Uterus (tissue), 4 donors: Measurements from ENCODE around the gene EML6. TPM values are rescaled to one million over a fixed set of nuclear protein-coding genes. Genes with fewer than 3 reads are reported as not detected.

Source experiments
- DNase-seq, 2 donors: peaks; one replicate each; pipeline ENCODE4 v3.0.0-alpha.2; 2019 to 2020
- H3K27ac ChIP-seq, 2 donors: fragments of 200-600 bp; sonication (generic); 1 replicate in 1 of 2; 2 replicates in 1 of 2; pipeline ENCODE4 v1.5.1; 2016 to 2018
- H3K27me3 ChIP-seq, 2 donors: fragments of 200-600 bp; sonication (generic); one replicate each; pipeline ENCODE4 v1.5.1; 2018 to 2019; ENCODE audit warnings: control low read depth in 1 of 2
- H3K36me3 ChIP-seq, 2 donors: fragments of 200-600 bp; sonication (generic); one replicate each; pipeline ENCODE4 v1.5.1; 2019; ENCODE audit warnings: control low read depth in 1 of 2
- H3K4me1 ChIP-seq, 2 donors: fragments of 200-600 bp; sonication (generic); one replicate each; pipeline ENCODE4 v1.5.1; 2018 to 2019; ENCODE audit warnings: control low read depth in 1 of 2
- H3K4me3 ChIP-seq, 2 donors: fragments of 200-600 bp; sonication (generic); 1 replicate in 1 of 2; 2 replicates in 1 of 2; pipeline ENCODE4 v1.5.1; 2018 to 2019; ENCODE audit warnings: mild to moderate bottlenecking in 1 of 2
- H3K9me3 ChIP-seq, 2 donors: fragments of 200-600 bp; sonication (generic); one replicate each; pipeline ENCODE4 v1.5.1; 2019; ENCODE audit warnings: control low read depth in 1 of 2
- POLR2A ChIP-seq, 2 donors: fragments of 450-650 bp; IDR thresholded peaks; one replicate each; pipeline ENCODE4 v1.6.1; 2016; ENCODE audit warnings: antibody characterized with exemption in 2 of 2, mild to moderate bottlenecking in 1 of 2, moderate library complexity in 1 of 2
- intact Hi-C: fragments of 100-400 bp; cut with DNase I; formaldehyde crosslinking; loops from one replicate; pipeline ENCODE4 v1.15.1; 2023; ENCODE audit warnings: low total_unique reads
- total RNA-seq, 4 donors: library from RNA; depleted of rRNA in 3 of 4; stranded (reverse); fragments of >200 nt in 3 of 4; gene quantifications; one replicate each; pipeline versions ENCODE4 v1.1.0 to v1.2.4, GENCODE V29; 2014 to 2023
- TF ChIP-seq, protein P1 (sequence below), 4 experiments: fragments of 200-600 bp in 2 of 4; fragments of 450-650 bp in 2 of 4; sonication (generic) in 2 of 4; IDR thresholded peaks; one replicate each; pipeline ENCODE4 v1.5.1; 2016 to 2019; ENCODE audit warnings: antibody characterized with exemption in 4 of 4, mild to moderate bottlenecking in 2 of 4, moderate library complexity in 1 of 4
- donor health status: DM: yes; HTN: yes; CAD: no.

EML6 gene
- total RNA-seq, 4 donors from 2014 or later = 0.26 to 2.4 (median 1.5) TPM

DNA sequence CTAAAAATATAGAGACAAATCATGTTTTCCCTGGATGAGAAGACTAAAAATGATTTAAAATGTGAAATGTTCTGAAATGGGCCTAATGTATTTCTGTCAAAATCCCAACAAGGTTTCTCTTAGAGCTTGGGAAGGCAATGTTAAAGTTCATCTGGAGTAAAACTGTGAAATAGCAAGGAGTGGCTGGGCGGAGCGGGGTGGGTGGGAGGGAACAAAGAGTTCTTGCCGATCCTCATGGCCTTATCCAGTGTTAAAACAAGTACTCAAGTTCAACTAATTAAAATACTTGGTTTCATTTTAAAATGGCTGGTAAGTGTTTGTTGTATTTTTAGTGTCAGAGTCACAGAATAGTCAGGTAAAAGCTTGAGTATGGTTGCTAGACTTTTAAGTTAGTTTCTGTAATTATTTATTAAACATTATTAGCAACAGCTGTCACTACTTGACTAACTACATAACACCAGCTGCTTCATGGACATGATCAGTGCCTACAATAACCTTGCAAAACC lies 239.5 kb downstream of the EML6 start:
- H3K9me3 ChIP-seq = no peaks in the 10 kb centered on the region
- H3K4me1 ChIP-seq = no peaks in the 10 kb centered on the region
- DNase-seq = no peak
- no peaks in the 10 kb centered on the region for H3K36me3 ChIP-seq
- TF ChIP-seq, protein P1, sequence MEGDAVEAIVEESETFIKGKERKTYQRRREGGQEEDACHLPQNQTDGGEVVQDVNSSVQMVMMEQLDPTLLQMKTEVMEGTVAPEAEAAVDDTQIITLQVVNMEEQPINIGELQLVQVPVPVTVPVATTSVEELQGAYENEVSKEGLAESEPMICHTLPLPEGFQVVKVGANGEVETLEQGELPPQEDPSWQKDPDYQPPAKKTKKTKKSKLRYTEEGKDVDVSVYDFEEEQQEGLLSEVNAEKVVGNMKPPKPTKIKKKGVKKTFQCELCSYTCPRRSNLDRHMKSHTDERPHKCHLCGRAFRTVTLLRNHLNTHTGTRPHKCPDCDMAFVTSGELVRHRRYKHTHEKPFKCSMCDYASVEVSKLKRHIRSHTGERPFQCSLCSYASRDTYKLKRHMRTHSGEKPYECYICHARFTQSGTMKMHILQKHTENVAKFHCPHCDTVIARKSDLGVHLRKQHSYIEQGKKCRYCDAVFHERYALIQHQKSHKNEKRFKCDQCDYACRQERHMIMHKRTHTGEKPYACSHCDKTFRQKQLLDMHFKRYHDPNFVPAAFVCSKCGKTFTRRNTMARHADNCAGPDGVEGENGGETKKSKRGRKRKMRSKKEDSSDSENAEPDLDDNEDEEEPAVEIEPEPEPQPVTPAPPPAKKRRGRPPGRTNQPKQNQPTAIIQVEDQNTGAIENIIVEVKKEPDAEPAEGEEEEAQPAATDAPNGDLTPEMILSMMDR (IDR thresholded peaks at IDR 0.05) = no peak
- no peak for TF ChIP-seq POLR2A (IDR thresholded peaks at IDR 0.05)
- no peaks in the 10 kb centered on the region for H3K27me3 ChIP-seq
- H3K4me3 ChIP-seq = no peak overlapping the region
- H3K27ac ChIP-seq = no peak overlapping the region
- intact Hi-C loops = no loop called here

DNA sequence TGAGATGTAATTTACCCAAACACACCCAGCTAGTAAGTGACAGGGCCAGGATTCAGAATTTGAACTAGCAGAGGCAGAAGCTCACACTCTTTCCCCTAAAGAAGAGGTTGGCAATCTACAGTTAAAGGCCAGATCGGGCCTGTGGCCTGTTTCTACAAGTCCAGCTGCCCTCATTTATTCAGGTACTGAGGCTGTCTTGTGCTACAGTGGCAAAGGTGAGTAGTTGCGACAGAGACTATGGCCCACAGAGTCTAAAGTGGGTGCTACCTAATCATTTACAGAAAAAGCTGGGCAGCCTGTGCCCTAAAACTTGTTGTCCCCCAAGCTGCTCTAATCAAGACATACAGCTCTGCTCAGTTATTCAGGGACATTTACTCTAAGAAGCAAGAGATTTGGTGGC lies 240.0 kb downstream of the EML6 start:
- no peaks in the 10 kb centered on the region for H3K36me3 ChIP-seq
- H3K27ac ChIP-seq = no peak overlapping the region
- H3K9me3 ChIP-seq = no peaks in the 10 kb centered on the region
- intact Hi-C loops = no loop called here
- H3K4me1 ChIP-seq = no peaks in the 10 kb centered on the region
- no peak for TF ChIP-seq POLR2A (IDR thresholded peaks at IDR 0.05)
- TF ChIP-seq, protein P1 (IDR thresholded peaks at IDR 0.05) = no peak
- no peak overlapping the region for H3K4me3 ChIP-seq
- DNase-seq = no peak
- no peaks in the 10 kb centered on the region for H3K27me3 ChIP-seq

DNA sequence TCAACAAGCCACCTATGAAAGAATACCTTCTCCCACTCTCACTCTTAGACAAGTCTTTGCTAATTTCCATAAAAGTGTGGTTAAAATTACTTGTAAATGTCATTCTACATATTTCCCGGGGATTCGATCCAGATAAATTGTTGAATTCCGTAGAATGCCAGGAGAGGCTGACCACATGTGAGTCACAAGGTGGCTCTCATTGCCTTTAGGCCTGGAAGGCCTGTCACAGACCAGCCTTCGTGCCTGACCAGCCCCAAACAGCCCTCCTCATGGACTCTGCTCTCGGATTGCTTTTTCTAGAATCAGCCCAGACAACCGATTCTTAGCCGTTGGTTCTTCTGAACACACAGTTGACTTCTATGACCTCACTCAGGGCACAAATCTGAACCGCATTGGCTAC lies 240.8 kb downstream of the EML6 start:
- intact Hi-C loops = no loop called here

DNA sequence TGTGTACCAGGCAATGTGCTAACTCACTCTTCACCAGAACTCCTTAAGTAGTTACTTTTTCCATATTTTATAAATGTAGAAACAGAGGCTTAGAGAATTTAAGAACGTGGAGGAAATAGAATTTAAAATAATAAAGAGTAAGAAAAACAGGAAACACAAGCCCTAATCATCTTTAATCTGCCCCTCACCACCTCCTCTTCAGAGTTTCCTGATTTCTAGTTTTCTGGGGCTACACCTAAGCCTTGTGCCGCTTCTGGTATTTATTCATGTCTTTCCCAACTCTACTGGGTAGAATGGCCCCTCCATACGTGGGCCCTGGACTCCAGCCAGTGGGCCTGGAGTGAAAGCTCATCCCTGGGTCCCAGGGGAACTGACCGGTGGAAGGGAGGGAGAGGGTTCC lies 241.4 kb downstream of the EML6 start:
- no peak overlapping the region for H3K27ac ChIP-seq
- H3K4me1 ChIP-seq = no peaks in the 10 kb centered on the region
- intact Hi-C loops = no loop called here

More for the DNA sequence above, 240.8 kb downstream of the EML6 start:
- no peaks in the 10 kb centered on the region for H3K36me3 ChIP-seq
- H3K9me3 ChIP-seq = no peaks in the 10 kb centered on the region
- H3K4me3 ChIP-seq = no peak overlapping the region
- H3K4me1 ChIP-seq = no peaks in the 10 kb centered on the region
- no peak overlapping the region for H3K27ac ChIP-seq
- no peaks in the 10 kb centered on the region for H3K27me3 ChIP-seq
- DNase-seq = no peak
- TF ChIP-seq, protein P1 (IDR thresholded peaks at IDR 0.05) = no peak
- no peak for TF ChIP-seq POLR2A (IDR thresholded peaks at IDR 0.05)

DNA sequence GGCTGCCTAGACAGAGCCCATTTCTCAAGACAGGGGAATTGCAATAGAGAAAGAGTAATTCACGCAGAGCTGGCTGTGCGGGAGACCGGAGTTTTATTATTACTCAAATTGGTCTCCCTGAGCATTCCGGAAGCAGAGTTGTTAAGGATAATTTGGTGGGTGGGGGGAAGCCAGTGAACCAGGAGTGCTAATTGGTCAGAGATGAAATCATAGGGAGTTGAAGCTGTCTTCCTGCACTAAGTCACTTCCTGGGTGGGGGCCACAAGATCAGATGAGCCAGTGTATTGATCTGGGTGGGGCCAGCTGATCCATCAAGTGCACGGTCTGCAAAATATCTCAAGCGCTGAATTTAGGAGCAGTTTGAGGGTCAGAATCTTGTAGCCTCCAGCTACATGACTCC lies 242.0 kb downstream of the EML6 start:
- no peak overlapping the region for H3K27ac ChIP-seq
- H3K36me3 ChIP-seq = no peaks in the 10 kb centered on the region
- TF ChIP-seq, protein P1 (IDR thresholded peaks at IDR 0.05) = no peak
- no peak for TF ChIP-seq POLR2A (IDR thresholded peaks at IDR 0.05)
- no peaks in the 10 kb centered on the region for H3K27me3 ChIP-seq
- intact Hi-C loops = no loop called here
- no peak overlapping the region for H3K4me3 ChIP-seq
- H3K4me1 ChIP-seq = no peaks in the 10 kb centered on the region
- no peak for DNase-seq
- H3K9me3 ChIP-seq = no peaks in the 10 kb centered on the region

More for the DNA sequence above, 241.4 kb downstream of the EML6 start:
- H3K9me3 ChIP-seq = no peaks in the 10 kb centered on the region
- no peaks in the 10 kb centered on the region for H3K27me3 ChIP-seq
- H3K4me3 ChIP-seq = no peak overlapping the region
- H3K36me3 ChIP-seq = no peaks in the 10 kb centered on the region
- DNase-seq = no peak
- TF ChIP-seq POLR2A (IDR thresholded peaks at IDR 0.05) = no peak
- TF ChIP-seq, protein P1 (IDR thresholded peaks at IDR 0.05) = no peak
